ENCODE results near the gene TMEM200B.

- TF ChIP-seq MAX (IDR thresholded peaks at IDR 0.05) = no peak
- TF ChIP-seq YY1 (IDR thresholded peaks at IDR 0.05; ENCODE audit: low read depth) = no peak
- TF ChIP-seq RAD21 (IDR thresholded peaks at IDR 0.05; ENCODE audit: low read depth) = no peak
- no peak for TF ChIP-seq TAF1 (IDR thresholded peaks at IDR 0.05; ENCODE audit: low read depth)
- no peak for TF ChIP-seq CEBPB (IDR thresholded peaks at IDR 0.05)
- no peak for TF ChIP-seq REST (IDR thresholded peaks at IDR 0.05; ENCODE audit: low read depth)
- TF ChIP-seq EP300 (IDR thresholded peaks at IDR 0.05; ENCODE audit: borderline replicate concordance) = no peak
- TF ChIP-seq FOXM1 (IDR thresholded peaks at IDR 0.05; ENCODE audit: borderline replicate concordance, low read depth) = no peak
- TF ChIP-seq ZBTB7A (IDR thresholded peaks at IDR 0.05; ENCODE audit: low read depth) = no peak
- TF ChIP-seq NFIC (IDR thresholded peaks at IDR 0.05) = no peak
- no peak for TF ChIP-seq CREB1 (IDR thresholded peaks at IDR 0.05; ENCODE audit: low read depth)
- no peak for TF ChIP-seq TCF12 (IDR thresholded peaks at IDR 0.05; ENCODE audit: low read depth)
These were observed 5.0 kb upstream of the TMEM200B start for GRCh38 chr1:29128739-29129138.

All from Ishikawa (cell line).